HEK293 (cell line): Measurements from ENCODE around the gene TNIK.

Experiments used
- CTCF ChIA-PET: fragments of 350-600 bp; formaldehyde crosslinking; extraction: SDS; loops from one replicate; lab custom pipeline; 2021; ENCODE audit warnings: antibody characterized with exemption; lab: Yijun Ruan, JAX
- POLR2A ChIA-PET: fragments of 300-600 bp; formaldehyde crosslinking; extraction: SDS; loops from one replicate; lab custom pipeline; 2020; ENCODE audit warnings: antibody characterized with exemption, inconsistent platforms; lab: Yijun Ruan, JAX
- H3K27ac ChIP-seq: fragments of 200-500 bp; sonication (Bioruptor generic); 2 replicates; pipeline ENCODE4 v1.5.1; 2014; ENCODE audit warnings: low read depth, low read length, control low read depth, inconsistent platforms; ENCODE audit errors: extremely low read depth
- H3K36me3 ChIP-seq, 2 experiments: fragments of 200-500 bp in 1 of 2; sonication (Bioruptor generic) in 1 of 2; 1 replicate in 1 of 2; 2 replicates in 1 of 2; pipeline ENCODE4 v1.5.1; 2014 to 2017; ENCODE audit warnings: inconsistent platforms in 2 of 2, low read length in 2 of 2; ENCODE audit not compliant: control insufficient read depth in 2 of 2, insufficient read depth in 1 of 2
- H3K4me1 ChIP-seq: fragments of 200-500 bp; sonication (Bioruptor generic); 2 replicates; pipeline ENCODE4 v1.5.1; 2014; ENCODE audit warnings: mild to moderate bottlenecking, low read length, inconsistent platforms; ENCODE audit not compliant: control insufficient read depth, insufficient read depth
- H3K4me3 ChIP-seq: 2 replicates; pipeline ENCODE4 v1.5.1; 2011; ENCODE audit warnings: low read depth, mild to moderate bottlenecking, control low read depth, low read length, moderate library complexity
- H3K9me3 ChIP-seq: fragments of 200-500 bp; sonication (Bioruptor generic); 2 replicates; pipeline ENCODE4 v1.5.1; 2014; ENCODE audit warnings: low read depth, low read length, inconsistent platforms; ENCODE audit not compliant: control insufficient read depth, insufficient read depth
- FEZF1 ChIP-seq: fragments of 450-650 bp; formaldehyde crosslinking; IDR thresholded peaks from 2 replicates; pipeline ENCODE4 v1.5.1; 2016; ENCODE audit warnings: missing biosample characterization, missing genetic modification characterization
- IKZF3 ChIP-seq: fragments of 450-650 bp; IDR thresholded peaks from 2 replicates; pipeline ENCODE4 v1.5.0; 2018; ENCODE audit warnings: missing biosample characterization, mild to moderate bottlenecking, missing genetic modification characterization, moderate library complexity
- KLF7 ChIP-seq: fragments of 450-650 bp; formaldehyde crosslinking; IDR thresholded peaks from 2 replicates; pipeline ENCODE4 v1.5.1; 2016; ENCODE audit warnings: missing biosample characterization, missing genetic modification characterization, borderline replicate concordance
- PRDM10 ChIP-seq: fragments of 450-650 bp; formaldehyde crosslinking; IDR thresholded peaks from 2 replicates; pipeline ENCODE4 v1.5.1; 2016; ENCODE audit warnings: missing biosample characterization, missing genetic modification characterization
- RBAK ChIP-seq: fragments of 450-650 bp; formaldehyde crosslinking; IDR thresholded peaks from 2 replicates; pipeline ENCODE4 v1.5.1; 2016; ENCODE audit warnings: missing biosample characterization, missing genetic modification characterization
- SCRT2 ChIP-seq: fragments of 450-650 bp; formaldehyde crosslinking; IDR thresholded peaks from 2 replicates; pipeline ENCODE4 v1.5.1; 2016; ENCODE audit warnings: missing biosample characterization, missing genetic modification characterization
- SP7 ChIP-seq: fragments of 450-650 bp; formaldehyde crosslinking; IDR thresholded peaks from 2 replicates; pipeline ENCODE4 v1.5.1; 2016; ENCODE audit warnings: missing biosample characterization, missing genetic modification characterization
- ZEB2 ChIP-seq: fragments of 450-650 bp; formaldehyde crosslinking; IDR thresholded peaks from 2 replicates; pipeline ENCODE4 v1.5.1; 2016; ENCODE audit warnings: missing biosample characterization, missing genetic modification characterization
- ZNF121 ChIP-seq: fragments of 450-650 bp; formaldehyde crosslinking; IDR thresholded peaks from 2 replicates; pipeline ENCODE4 v1.5.1; 2016; ENCODE audit warnings: missing biosample characterization, missing genetic modification characterization
- ZNF169 ChIP-seq: fragments of 450-650 bp; formaldehyde crosslinking; IDR thresholded peaks from 2 replicates; pipeline ENCODE4 v1.5.1; 2016; ENCODE audit warnings: missing biosample characterization, missing genetic modification characterization
- ZNF221 ChIP-seq: fragments of 450-650 bp; formaldehyde crosslinking; IDR thresholded peaks from 2 replicates; pipeline ENCODE4 v1.5.1; 2017; ENCODE audit warnings: missing biosample characterization, missing genetic modification characterization, borderline replicate concordance
- ZNF274 ChIP-seq, 2 experiments: fragments of 200-500 bp in 1 of 2; fragments of 450-650 bp in 1 of 2; sonication (Bioruptor generic) in 1 of 2; formaldehyde crosslinking in 1 of 2; IDR thresholded peaks; 2 replicates each; pipeline versions ENCODE4 v1.5.1 to v1.6.1; 2014 to 2016; ENCODE audit warnings: borderline replicate concordance in 1 of 2, inconsistent platforms in 1 of 2, low read length in 1 of 2, missing biosample characterization in 1 of 2, missing genetic modification characterization in 1 of 2
- ZNF280C ChIP-seq: fragments of 450-650 bp; formaldehyde crosslinking; IDR thresholded peaks from 2 replicates; pipeline ENCODE4 v1.5.1; 2016; ENCODE audit warnings: missing biosample characterization, missing genetic modification characterization
- ZNF518A ChIP-seq: fragments of 450-650 bp; formaldehyde crosslinking; conservative IDR thresholded peaks from 2 replicates; pipeline ENCODE4 v1.5.1; 2016; ENCODE audit warnings: low read depth, missing biosample characterization, missing genetic modification characterization
- ZNF600 ChIP-seq: fragments of 450-650 bp; formaldehyde crosslinking; IDR thresholded peaks from 2 replicates; pipeline ENCODE4 v1.5.1; 2016; ENCODE audit warnings: missing biosample characterization, missing genetic modification characterization
- ZNF768 ChIP-seq: fragments of 450-650 bp; formaldehyde crosslinking; IDR thresholded peaks from 2 replicates; pipeline ENCODE4 v1.5.1; 2018; ENCODE audit warnings: missing biosample characterization, mild to moderate bottlenecking, missing genetic modification characterization
- ZNF791 ChIP-seq: fragments of 450-650 bp; formaldehyde crosslinking; IDR thresholded peaks from 2 replicates; pipeline ENCODE4 v1.5.1; 2016; ENCODE audit warnings: missing biosample characterization, missing genetic modification characterization

TNIK gene

GRCh38 chr3:171110715-171111114, 349.5 kb downstream of the TNIK start (continued):
- TF ChIP-seq PRDM10 (tag by site-specific recombination): no peak
- TF ChIP-seq IKZF3 (tag by site-specific recombination): no peak

- TF ChIP-seq ZNF280C (tag by site-specific recombination) (no peak), ZNF600 (tag by site-specific recombination) (no peak), KLF7 (no peak), ZEB2 (tag by site-specific recombination) (no peak), FEZF1 (tag by site-specific recombination) (no peak), ZNF221 (tag by site-specific recombination) (no peak), RBAK (tag by site-specific recombination) (no peak), SCRT2 (tag by site-specific recombination) (no peak), ZNF791 (tag by site-specific recombination) (no peak)
- TF ChIP-seq, all 188 proteins: peak for 0
- H3K4me3 ChIP-seq: no peak overlapping the region
- peaks cover 0 to 18% of the 10 kb centered on the region in 2 experiments; a peak in 2 of 3 replicates for H3K36me3 ChIP-seq
- POLR2A ChIA-PET: no interaction called here
- no peak overlapping the region for H3K27ac ChIP-seq
- no peaks in the 10 kb centered on the region for H3K4me1 ChIP-seq
- H3K9me3 ChIP-seq: no peaks in the 10 kb centered on the region
- CTCF ChIA-PET: no interaction called here
Measured at GRCh38 chr3:171108066-171108465, 352.1 kb downstream of the TNIK start.

GRCh38 chr3:171103185-171103584, 357.0 kb downstream of the TNIK start:
- Histone ChIP-seq H3K9me3 (no peaks in the 10 kb centered on the region), H3K36me3 (peaks cover 0 to 23% of the 10 kb centered on the region in 2 experiments; a peak in 1 of 3 replicates), H3K27ac (no peak overlapping the region), H3K4me1 (no peaks in the 10 kb centered on the region), H3K4me3 (no peak overlapping the region)
- POLR2A ChIA-PET: no interaction called here
- CTCF ChIA-PET: interaction anchor here (0.7 kb wide), 2 partner anchors 976 to 1571 kb away, joined by 3 to 4 read pairs; no protein-coding TSS in a partner anchor
- TF ChIP-seq SP7: no peak
- TF ChIP-seq ZNF274 (IDR thresholded peaks at IDR 0.05; ENCODE audit: low read length): no peak
- no peak for TF ChIP-seq ZNF274 (tag by site-specific recombination; IDR thresholded peaks at IDR 0.05; ENCODE audit: borderline replicate concordance)
- TF ChIP-seq ZNF169 (tag by site-specific recombination): no peak
- no peak for TF ChIP-seq ZNF121
- TF ChIP-seq PRDM10 (tag by site-specific recombination): no peak
- no peak for TF ChIP-seq ZNF768 (tag by site-specific recombination)
- no peak for TF ChIP-seq ZNF518A
